ENCODE results near the gene EEPD1.
A peak's percentile ranks its signal among the peaks of the same experiment; 100 is the strongest.

The EEPD1 gene

GRCh38 chr7:36155811-36156361, 2.8 kb downstream of the EEPD1 start:
- Histone ChIP-seq H2AFZ (ENCODE audit: low read depth, low read length) (no peak overlapping the region), H3K79me2 (ENCODE audit: insufficient read depth, low read length) (no peaks in the 10 kb centered on the region), H3K36me3 (ENCODE audit: insufficient read depth, low read length) (no peaks in the 10 kb centered on the region; the same call in 1 of the 2 replicates), H3K4me3 (ENCODE audit: low read depth in 1 of 2, low read length in 2 of 2) (0 out of 4 replicates have a peak overlapping the region, but pooled peaks of 1 of the 2 experiments have one; percentile 1), H3K4me2 (ENCODE audit: insufficient read depth, low read length) (peak overlapping the region; percentile 77), H4K20me1 (ENCODE audit: insufficient read depth, low read length) (peaks cover 10% of the 10 kb centered on the region; the same call in 1 of the 2 replicates), H3K9ac (ENCODE audit: low read depth, low read length) (peak overlapping the region; percentile 17; the same call in 1 of the 2 replicates), H3K27ac (ENCODE audit: low read length) (no peak overlapping the region), H3K27me3 (ENCODE audit: insufficient read depth, low read length, poor library complexity) (no peaks in the 10 kb centered on the region), H3K9me3 (ENCODE audit: insufficient read depth, low read length, severe bottlenecking) (no peaks in the 10 kb centered on the region), H3K4me1 (ENCODE audit: insufficient read depth, low read length) (peaks cover 44% of the 10 kb centered on the region)
- TF ChIP-seq CTCF (IDR thresholded peaks at IDR 0.05; ENCODE audit: borderline replicate concordance, extremely low read depth, low read length, poor library complexity, severe bottlenecking): no peak
- no peak for TF ChIP-seq EZH2 (IDR thresholded peaks at IDR 0.05; ENCODE audit: borderline replicate concordance, low read depth, low read length, severe bottlenecking)
- ATAC-seq (ENCODE audit: insufficient read depth, low read depth) (no peak), DNase-seq (peak; percentile 24)

- Histone ChIP-seq H3K36me3 (ENCODE audit: insufficient read depth, low read length) (no peaks in the 10 kb centered on the region; the same call in 1 of the 2 replicates), H3K9me3 (ENCODE audit: insufficient read depth, low read length, severe bottlenecking) (no peaks in the 10 kb centered on the region), H3K27me3 (ENCODE audit: insufficient read depth, low read length, poor library complexity) (no peaks in the 10 kb centered on the region), H3K4me3 (ENCODE audit: low read depth in 1 of 2, low read length in 2 of 2) (no peak overlapping the region), H3K27ac (ENCODE audit: low read length) (no peak overlapping the region), H3K79me2 (ENCODE audit: insufficient read depth, low read length) (no peaks in the 10 kb centered on the region), H2AFZ (ENCODE audit: low read depth, low read length) (no peak overlapping the region), H4K20me1 (ENCODE audit: insufficient read depth, low read length) (peaks cover 10% of the 10 kb centered on the region; the same call in 1 of the 2 replicates), H3K9ac (ENCODE audit: low read depth, low read length) (no peak overlapping the region), H3K4me1 (ENCODE audit: insufficient read depth, low read length) (peaks cover 37% of the 10 kb centered on the region), H3K4me2 (ENCODE audit: insufficient read depth, low read length) (peak overlapping the region; percentile 14)
- DNase-seq: no peak
- TF ChIP-seq EZH2 (IDR thresholded peaks at IDR 0.05; ENCODE audit: borderline replicate concordance, low read depth, low read length, severe bottlenecking) (no peak), CTCF (IDR thresholded peaks at IDR 0.05; ENCODE audit: borderline replicate concordance, extremely low read depth, low read length, poor library complexity, severe bottlenecking) (no peak)
- no peak for ATAC-seq (ENCODE audit: insufficient read depth, low read depth)
These were observed 4.7 kb downstream of the EEPD1 start for GRCh38 chr7:36157527-36158320.

GRCh38 chr7:36158321-36158605, 5.2 kb downstream of the EEPD1 start:
- no peak for ATAC-seq (ENCODE audit: insufficient read depth, low read depth)
- Histone ChIP-seq H3K27ac (ENCODE audit: low read length) (no peak overlapping the region), H3K79me2 (ENCODE audit: insufficient read depth, low read length) (no peaks in the 10 kb centered on the region), H3K9me3 (ENCODE audit: insufficient read depth, low read length, severe bottlenecking) (no peaks in the 10 kb centered on the region), H3K4me2 (ENCODE audit: insufficient read depth, low read length) (peak overlapping the region; percentile 14; the same call in 1 of the 2 replicates), H3K4me3 (ENCODE audit: low read depth in 1 of 2, low read length in 2 of 2) (no peak overlapping the region), H3K27me3 (ENCODE audit: insufficient read depth, low read length, poor library complexity) (no peaks in the 10 kb centered on the region), H2AFZ (ENCODE audit: low read depth, low read length) (no peak overlapping the region), H3K4me1 (ENCODE audit: insufficient read depth, low read length) (peaks cover 37% of the 10 kb centered on the region), H4K20me1 (ENCODE audit: insufficient read depth, low read length) (peaks cover 10% of the 10 kb centered on the region; the same call in 1 of the 2 replicates), H3K9ac (ENCODE audit: low read depth, low read length) (no peak overlapping the region), H3K36me3 (ENCODE audit: insufficient read depth, low read length) (no peaks in the 10 kb centered on the region; the same call in 1 of the 2 replicates)
- no peak for DNase-seq
- TF ChIP-seq CTCF (IDR thresholded peaks at IDR 0.05; ENCODE audit: borderline replicate concordance, extremely low read depth, low read length, poor library complexity, severe bottlenecking): no peak
- TF ChIP-seq EZH2 (IDR thresholded peaks at IDR 0.05; ENCODE audit: borderline replicate concordance, low read depth, low read length, severe bottlenecking): no peak

Measured in DND-41 (cell line).